Kidney glomerular epithelial cell (primary cell): ENCODE data around the gene ANKRD16.
A peak's percentile ranks its signal among the peaks of the same experiment; 100 is the strongest.
"Not testable (repeated sequence)": the region's sequence is repeated elsewhere in the genome, so short reads cannot be mapped to it uniquely, and the experiment has no call there.

Source experiments
- DNase-seq: peaks from one replicate; lab custom pipeline; 2025; lab: John Stamatoyannopoulos, UW

The ANKRD16 gene

GRCh38 chr10:5833814-5834213, 55.9 kb downstream of the ANKRD16 start:
- DNase-seq, result no peak

DNA sequence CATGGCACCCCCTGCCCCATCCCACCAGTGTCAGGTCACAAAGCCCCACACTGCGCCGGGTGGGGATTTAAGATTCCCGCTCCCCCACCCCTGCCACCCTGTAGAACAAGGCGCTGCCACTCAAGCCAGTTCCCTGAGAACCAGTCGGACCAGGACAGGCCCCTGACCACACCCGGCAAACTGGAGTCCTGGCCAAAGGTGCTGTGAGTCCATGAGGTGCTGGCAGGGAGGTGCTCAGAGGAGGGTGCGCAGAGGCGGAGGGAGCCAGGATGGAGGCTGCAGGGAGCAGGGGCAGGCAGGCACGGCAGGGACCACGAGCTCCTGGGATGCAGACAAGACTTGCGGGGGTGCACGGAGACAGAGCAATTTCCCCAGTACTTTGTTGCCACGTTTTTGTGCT, 56.7 kb downstream of the ANKRD16 start:
- DNase-seq, result no peak

DNA sequence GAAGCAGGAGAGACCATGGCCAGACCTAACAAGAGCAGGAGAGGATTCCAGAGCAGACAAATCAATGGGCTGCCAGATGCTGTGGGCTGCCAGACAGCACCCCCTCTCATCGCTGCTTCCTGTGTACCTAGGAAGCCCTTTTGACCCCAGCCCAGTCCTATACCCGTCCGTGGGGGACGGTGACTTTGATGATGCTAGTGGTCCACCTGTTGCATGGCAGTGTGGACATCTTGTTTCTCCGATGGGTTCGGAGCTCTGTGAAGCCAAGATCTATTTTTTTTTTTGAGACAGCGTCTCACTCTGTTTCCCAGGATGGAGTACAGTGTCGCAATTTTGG, 58.3 kb downstream of the ANKRD16 start:
- DNase-seq, result no peak

DNA sequence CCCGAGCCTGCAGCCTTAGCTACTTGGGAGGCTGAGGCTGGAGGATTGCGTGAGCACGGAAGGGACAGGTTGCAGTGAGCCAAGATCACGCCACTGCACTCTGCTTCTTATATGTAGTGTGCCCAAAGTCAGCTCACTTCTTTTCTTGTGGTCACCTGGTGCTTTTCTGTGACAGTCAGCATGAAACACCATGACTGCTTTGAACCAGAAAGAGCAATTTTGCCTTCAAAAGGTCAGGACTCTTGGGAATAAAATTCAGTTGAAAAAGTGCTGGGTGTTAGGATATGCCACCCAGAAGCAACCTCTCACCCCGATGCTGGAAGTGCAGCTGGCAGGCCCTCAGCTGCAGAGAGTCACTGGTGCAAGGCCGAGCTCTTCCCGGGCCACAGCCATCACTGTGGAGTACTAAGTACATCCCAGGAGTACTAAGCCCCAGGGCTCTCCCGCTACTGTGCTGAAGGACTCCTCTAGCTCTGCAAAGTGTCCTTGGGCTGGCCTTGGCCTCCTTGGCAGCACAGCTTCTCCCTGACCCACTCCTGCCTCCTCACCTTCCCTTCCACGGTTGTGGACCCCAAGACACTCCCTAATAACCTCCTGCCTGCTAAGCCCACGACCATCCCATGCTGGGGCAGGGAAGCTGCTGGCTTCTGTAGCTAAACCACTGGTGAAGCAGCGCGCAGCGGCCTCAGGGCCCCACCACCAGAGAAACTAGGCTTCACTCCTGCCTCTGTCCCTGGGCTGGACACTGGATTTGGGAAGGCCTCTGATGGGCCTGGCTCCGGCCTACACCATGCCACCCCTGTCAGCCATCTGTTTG, 58.9 kb downstream of the ANKRD16 start:
- no peak for DNase-seq

- DNase-seq, result no peak
Observed at GRCh38 chr10:5829267-5829666, 60.4 kb downstream of the ANKRD16 start.

DNA sequence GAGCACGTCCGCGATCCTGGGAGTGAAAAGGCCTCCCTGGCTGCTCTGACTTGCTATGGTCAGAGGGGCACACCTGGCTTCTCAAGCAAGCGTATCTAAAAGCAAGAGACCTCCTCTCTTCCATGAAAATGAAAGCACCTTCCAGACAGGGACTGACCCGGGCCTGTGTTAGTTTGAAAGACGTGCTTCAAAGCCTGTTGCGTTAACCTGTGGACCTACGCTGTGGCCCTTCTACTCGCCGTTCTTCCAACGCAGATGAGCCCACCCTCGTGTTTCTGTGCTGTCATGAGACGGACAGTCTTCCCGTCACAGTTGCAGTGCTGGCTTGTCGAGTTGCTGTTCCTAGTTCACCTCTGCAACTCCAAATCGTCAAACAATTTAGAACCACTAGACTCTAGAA, 61.0 kb downstream of the ANKRD16 start:
- no peak for DNase-seq

- DNase-seq, result no peak
Observed at GRCh38 chr10:5827841-5828240, 61.9 kb downstream of the ANKRD16 start.

DNA sequence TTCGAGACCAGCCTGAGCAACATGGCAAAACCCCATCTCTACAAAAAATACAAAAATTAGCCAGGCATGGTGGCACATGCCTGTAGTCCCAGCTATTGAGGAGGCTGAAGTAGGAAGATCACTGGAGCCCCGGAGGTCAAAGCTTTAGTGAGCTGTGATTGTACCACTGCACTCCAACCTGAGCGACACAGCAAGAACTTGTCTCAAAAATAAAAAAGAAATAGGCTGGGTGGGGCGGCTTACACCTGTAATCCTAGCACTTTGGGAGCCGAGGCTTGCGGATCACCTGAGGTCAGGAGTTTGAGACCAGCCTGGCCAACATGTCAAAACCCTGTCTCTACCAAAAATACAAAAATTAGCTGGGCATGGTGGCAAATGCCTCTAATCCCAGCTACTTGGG, 63.2 kb downstream of the ANKRD16 start:
- not testable (repeated sequence) for DNase-seq

DNA sequence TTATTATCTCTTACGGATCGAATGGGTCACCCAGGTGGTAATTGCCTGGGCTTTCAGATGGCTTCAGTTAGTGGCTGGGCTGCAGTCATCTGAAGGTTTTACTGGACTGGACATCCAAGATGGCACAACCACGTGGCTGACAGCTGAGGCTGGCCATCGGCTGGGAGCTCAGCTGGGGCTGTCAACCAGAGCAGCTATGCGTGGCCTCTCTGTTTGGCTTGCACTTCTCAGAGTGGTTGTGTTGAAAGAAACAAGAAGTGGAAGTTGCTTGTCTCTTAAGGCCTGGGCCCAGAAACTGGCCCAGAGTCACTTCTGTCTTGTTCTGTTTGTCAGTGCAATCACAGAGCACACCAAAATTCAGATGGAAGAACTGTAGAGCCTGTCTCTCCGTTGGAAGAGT, 70.8 kb downstream of the ANKRD16 start:
- no peak for DNase-seq

DNA sequence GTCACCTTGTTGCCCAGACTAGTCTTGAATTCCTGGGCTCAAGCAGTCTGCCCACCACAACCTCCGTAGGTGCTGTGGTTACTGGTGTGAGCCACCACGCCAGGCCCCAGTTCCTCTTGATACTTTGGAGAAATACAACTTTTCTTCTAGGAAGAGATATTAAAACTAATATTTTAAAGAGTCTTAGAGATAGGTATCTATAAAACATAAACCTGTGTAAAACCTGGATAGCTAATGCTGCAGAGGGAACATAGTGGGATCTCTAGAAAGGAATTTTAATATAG, 71.7 kb downstream of the ANKRD16 start:
- no peak for DNase-seq

DNA sequence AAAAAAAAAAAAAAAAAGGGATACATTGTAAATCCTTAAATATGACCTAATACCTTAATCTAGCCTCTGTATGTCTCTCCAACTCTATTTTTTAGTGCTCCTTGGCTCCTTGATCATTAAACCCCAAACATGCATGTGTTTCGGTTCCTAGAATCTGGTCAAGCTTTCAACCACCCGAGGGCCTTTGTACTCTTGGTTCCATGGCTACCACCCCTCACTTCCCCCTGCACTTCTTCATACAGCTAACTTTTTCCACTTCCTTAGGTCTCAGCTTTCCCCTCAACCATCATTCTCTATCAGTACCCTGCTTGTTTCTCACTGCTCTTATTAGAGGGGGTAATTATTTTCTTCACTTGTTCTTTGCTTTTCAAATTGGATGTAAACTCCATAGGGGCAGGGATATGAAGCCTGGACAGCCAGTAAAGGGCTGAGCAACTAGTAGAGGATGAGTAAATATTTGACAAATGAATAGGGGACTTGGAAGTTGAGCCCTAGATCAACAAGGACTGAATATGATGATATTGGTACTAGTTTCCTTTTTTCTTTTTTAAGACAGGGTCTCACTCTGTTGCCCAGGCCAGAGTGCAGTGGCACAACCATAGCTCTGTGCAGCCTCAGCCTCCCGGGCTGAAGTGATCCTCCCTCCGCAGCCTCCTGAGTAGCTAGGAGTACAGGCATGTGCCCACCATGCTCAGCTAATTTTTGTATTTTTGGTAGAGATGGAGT, 72.2 kb downstream of the ANKRD16 start:
- DNase-seq, result no peak

DNA sequence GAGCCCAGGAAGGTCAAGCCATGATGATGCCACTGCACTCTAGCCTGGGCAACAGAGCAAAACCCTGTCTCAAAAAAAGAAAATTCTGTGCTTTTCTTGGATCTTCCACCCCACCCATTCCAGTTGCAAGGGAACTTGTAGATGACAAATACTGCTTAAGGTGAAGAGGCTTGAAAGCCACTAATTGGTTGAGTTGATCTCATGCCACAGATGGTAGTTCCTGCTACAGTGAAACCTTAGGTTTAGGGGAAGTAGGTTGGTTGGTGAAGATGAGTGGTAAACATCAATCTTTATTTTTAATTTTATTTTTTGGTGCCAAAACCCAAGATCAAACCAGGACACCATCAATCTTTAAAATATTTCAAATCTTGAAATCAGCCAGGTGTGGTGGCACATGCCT, 73.5 kb downstream of the ANKRD16 start:
- no peak for DNase-seq

GRCh38 chr10:5814110-5815107, 75.3 kb downstream of the ANKRD16 start:
- no peak for DNase-seq

DNA sequence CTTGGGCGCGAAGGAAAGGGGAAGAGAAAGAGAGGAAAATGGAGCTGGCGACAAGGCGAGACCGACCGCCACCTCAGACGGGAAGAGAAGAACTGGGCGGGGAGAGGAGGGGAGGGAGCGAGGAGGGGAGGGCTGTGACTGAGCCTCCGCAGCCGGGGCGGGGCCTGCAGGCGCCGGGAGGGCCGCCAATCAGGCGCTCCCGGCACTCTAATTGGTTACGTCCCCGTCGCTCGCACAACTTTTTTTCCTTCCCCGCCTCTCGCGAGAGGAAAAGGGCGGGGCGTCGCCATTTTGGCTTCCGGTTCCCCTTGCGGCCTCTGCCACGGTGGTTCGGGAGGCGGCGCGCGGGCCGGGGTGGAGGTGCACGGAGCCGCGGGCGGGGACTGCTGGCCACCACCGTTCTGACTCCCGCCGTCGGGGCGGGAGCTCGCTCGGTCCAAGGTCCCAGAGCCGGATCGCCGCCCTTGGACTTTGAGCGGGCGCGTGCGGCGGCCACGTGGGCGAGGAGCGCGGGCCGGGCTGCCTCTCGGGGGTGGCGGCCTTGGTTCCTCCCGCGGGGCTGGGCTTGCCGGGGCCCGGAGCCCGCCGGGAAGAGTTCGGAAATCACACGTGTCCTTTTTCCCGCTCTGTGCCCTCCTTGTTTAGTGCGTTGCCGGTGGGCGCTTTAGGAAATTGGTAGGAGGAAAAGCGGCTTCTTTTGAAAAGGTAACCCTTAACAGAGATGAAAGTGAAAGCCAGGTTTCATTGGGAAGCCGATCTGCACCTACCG, 76.2 kb downstream of the ANKRD16 start, which contains the start of gene GDI2:
GDI2 (minus strand) TSS at position 94 of the 769 bp plus-strand sequence. CDS start 176 bp downstream, outside the sequence.
- peak; percentile 88 for DNase-seq

GRCh38 chr10:5813091-5813340, 76.7 kb downstream of the ANKRD16 start:
- DNase-seq, result no peak

- no peak for DNase-seq
Observed at GRCh38 chr10:5812283-5813090, 77.2 kb downstream of the ANKRD16 start.
